ENCODE data around the gene GOLGA1. TPM values are rescaled to one million over a fixed set of nuclear protein-coding genes. Genes with fewer than 3 reads are reported as not detected.

The GOLGA1 gene, protein sequence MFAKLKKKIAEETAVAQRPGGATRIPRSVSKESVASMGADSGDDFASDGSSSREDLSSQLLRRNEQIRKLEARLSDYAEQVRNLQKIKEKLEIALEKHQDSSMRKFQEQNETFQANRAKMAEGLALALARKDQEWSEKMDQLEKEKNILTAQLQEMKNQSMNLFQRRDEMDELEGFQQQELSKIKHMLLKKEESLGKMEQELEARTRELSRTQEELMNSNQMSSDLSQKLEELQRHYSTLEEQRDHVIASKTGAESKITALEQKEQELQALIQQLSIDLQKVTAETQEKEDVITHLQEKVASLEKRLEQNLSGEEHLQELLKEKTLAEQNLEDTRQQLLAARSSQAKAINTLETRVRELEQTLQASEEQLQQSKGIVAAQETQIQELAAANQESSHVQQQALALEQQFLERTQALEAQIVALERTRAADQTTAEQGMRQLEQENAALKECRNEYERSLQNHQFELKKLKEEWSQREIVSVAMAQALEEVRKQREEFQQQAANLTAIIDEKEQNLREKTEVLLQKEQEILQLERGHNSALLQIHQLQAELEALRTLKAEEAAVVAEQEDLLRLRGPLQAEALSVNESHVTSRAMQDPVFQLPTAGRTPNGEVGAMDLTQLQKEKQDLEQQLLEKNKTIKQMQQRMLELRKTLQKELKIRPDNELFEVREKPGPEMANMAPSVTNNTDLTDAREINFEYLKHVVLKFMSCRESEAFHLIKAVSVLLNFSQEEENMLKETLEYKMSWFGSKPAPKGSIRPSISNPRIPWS
- total RNA-seq (2021) (8.7 to 11.6 TPM (median 9.6 TPM) in 3 replicates), Bru-seq, nascent RNA (percentile 54 among the genes with signal in this experiment)
- long read RNA-seq, experiment 1, full-length matches to known transcripts: 11 of 42 reads
- long read RNA-seq, experiment 1, partial matches to known transcripts: 6 of 42 reads
- long read RNA-seq, experiment 1, other reads (novel, unspliced or antisense): 25 of 42 reads
- long read RNA-seq, experiment 2, full-length matches to known transcripts: 3 of 22 reads
- long read RNA-seq, experiment 2, partial matches to known transcripts: 3 of 22 reads
- long read RNA-seq, experiment 2, other reads (novel, unspliced or antisense): 16 of 22 reads
- long read RNA-seq, experiment 3, partial matches to known transcripts: 2 of 3 reads
- long read RNA-seq, experiment 3, other reads (novel, unspliced or antisense): 1 of 3 reads

GRCh38 chr9:124940894-124941678 is at the start of gene GOLGA1:
TSS of gene GOLGA1 (minus strand) at chr9:124941083. CDS start at chr9:124938711, 2,372 bp downstream.
- DNase-seq (ENCODE audit: low spot score) (peak; percentile 98), ATAC-seq (peak; percentile 93)
- peaks cover 1% of the 10 kb centered on the region; the same call in 1 of the 2 replicates for H3K36me3 Mint-ChIP-seq
- H3K4me1 Mint-ChIP-seq: peaks cover 14% of the 10 kb centered on the region
- ChIA-PET POLR2A (interaction anchor here (1.0 kb wide), 1 partner anchor 203 kb away, joined by 4 read pairs; the partner anchor contains the start of gene SCAI), CTCF (no interaction called here)
- no peaks in the 10 kb centered on the region for H3K27me3 Mint-ChIP-seq (ENCODE audit: low read depth)
- no peaks in the 10 kb centered on the region for H3K9me3 Mint-ChIP-seq
- peak within 1 kb of the TSS; percentile 89 for H3K4me3 Mint-ChIP-seq
- peak within 1 kb of the TSS; percentile 97 for H3K27ac Mint-ChIP-seq
- TF ChIP-seq USF2 (CRISPR knock-in tag; IDR thresholded peaks at IDR 0.05) (0 out of 2 replicates have a peak, but pooled peaks have one; percentile 26), ZNF263 (CRISPR knock-in tag; IDR thresholded peaks at IDR 0.05; ENCODE audit: low read depth) (no peak), TEAD1 (CRISPR knock-in tag; IDR thresholded peaks at IDR 0.05) (peak; percentile 22), CTCF (IDR thresholded peaks at IDR 0.05) (no peak), RELA (CRISPR knock-in tag; IDR thresholded peaks at IDR 0.05; ENCODE audit: borderline replicate concordance) (no peak; the same call in 1 of the 2 replicates), NR2C2 (CRISPR knock-in tag; IDR thresholded peaks at IDR 0.05) (peak; percentile 74), NR3C1 (CRISPR knock-in tag; conservative IDR thresholded peaks at IDR 0.05; ENCODE audit: low read depth) (no peak), FOXP4 (CRISPR knock-in tag; IDR thresholded peaks at IDR 0.05) (peak; percentile 68; the same call in 1 of the 2 replicates), TP53 (CRISPR knock-in tag; IDR thresholded peaks at IDR 0.05) (0 out of 2 replicates have a peak, but pooled peaks have one; percentile 30), MAX (CRISPR knock-in tag; IDR thresholded peaks at IDR 0.05) (peak; percentile 83), JUN (CRISPR knock-in tag; IDR thresholded peaks at IDR 0.05) (no peak), SOX15 (CRISPR knock-in tag; IDR thresholded peaks at IDR 0.05) (no peak), HMGXB4 (CRISPR knock-in tag; IDR thresholded peaks at IDR 0.05) (no peak; the same call in 1 of the 2 replicates), SMAD4 (CRISPR knock-in tag; IDR thresholded peaks at IDR 0.05) (no peak), ESRRA (CRISPR knock-in tag; IDR thresholded peaks at IDR 0.05; ENCODE audit: borderline replicate concordance) (0 out of 2 replicates have a peak, but pooled peaks have one; percentile 32)
- TF ChIP-seq, protein P1, sequence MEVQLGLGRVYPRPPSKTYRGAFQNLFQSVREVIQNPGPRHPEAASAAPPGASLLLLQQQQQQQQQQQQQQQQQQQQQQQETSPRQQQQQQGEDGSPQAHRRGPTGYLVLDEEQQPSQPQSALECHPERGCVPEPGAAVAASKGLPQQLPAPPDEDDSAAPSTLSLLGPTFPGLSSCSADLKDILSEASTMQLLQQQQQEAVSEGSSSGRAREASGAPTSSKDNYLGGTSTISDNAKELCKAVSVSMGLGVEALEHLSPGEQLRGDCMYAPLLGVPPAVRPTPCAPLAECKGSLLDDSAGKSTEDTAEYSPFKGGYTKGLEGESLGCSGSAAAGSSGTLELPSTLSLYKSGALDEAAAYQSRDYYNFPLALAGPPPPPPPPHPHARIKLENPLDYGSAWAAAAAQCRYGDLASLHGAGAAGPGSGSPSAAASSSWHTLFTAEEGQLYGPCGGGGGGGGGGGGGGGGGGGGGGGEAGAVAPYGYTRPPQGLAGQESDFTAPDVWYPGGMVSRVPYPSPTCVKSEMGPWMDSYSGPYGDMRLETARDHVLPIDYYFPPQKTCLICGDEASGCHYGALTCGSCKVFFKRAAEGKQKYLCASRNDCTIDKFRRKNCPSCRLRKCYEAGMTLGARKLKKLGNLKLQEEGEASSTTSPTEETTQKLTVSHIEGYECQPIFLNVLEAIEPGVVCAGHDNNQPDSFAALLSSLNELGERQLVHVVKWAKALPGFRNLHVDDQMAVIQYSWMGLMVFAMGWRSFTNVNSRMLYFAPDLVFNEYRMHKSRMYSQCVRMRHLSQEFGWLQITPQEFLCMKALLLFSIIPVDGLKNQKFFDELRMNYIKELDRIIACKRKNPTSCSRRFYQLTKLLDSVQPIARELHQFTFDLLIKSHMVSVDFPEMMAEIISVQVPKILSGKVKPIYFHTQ (CRISPR knock-in tag; IDR thresholded peaks at IDR 0.05): no peak
- TF ChIP-seq, protein P2, sequence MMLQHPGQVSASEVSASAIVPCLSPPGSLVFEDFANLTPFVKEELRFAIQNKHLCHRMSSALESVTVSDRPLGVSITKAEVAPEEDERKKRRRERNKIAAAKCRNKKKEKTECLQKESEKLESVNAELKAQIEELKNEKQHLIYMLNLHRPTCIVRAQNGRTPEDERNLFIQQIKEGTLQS (CRISPR knock-in tag; conservative IDR thresholded peaks at IDR 0.05): no peak
- TF ChIP-seq, protein P3, sequence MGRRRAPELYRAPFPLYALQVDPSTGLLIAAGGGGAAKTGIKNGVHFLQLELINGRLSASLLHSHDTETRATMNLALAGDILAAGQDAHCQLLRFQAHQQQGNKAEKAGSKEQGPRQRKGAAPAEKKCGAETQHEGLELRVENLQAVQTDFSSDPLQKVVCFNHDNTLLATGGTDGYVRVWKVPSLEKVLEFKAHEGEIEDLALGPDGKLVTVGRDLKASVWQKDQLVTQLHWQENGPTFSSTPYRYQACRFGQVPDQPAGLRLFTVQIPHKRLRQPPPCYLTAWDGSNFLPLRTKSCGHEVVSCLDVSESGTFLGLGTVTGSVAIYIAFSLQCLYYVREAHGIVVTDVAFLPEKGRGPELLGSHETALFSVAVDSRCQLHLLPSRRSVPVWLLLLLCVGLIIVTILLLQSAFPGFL (CRISPR knock-in tag; IDR thresholded peaks at IDR 0.05; ENCODE audit: borderline replicate concordance): 0 out of 2 replicates have a peak, but pooled peaks have one; percentile 53
- TF ChIP-seq, protein P4, sequence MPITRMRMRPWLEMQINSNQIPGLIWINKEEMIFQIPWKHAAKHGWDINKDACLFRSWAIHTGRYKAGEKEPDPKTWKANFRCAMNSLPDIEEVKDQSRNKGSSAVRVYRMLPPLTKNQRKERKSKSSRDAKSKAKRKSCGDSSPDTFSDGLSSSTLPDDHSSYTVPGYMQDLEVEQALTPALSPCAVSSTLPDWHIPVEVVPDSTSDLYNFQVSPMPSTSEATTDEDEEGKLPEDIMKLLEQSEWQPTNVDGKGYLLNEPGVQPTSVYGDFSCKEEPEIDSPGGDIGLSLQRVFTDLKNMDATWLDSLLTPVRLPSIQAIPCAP (CRISPR knock-in tag; IDR thresholded peaks at IDR 0.05): peak; percentile 32; the same call in 1 of the 2 replicates

Measured in WTC11 (cell line).